ENCODE results near the gene PPP6R2.

DNA sequence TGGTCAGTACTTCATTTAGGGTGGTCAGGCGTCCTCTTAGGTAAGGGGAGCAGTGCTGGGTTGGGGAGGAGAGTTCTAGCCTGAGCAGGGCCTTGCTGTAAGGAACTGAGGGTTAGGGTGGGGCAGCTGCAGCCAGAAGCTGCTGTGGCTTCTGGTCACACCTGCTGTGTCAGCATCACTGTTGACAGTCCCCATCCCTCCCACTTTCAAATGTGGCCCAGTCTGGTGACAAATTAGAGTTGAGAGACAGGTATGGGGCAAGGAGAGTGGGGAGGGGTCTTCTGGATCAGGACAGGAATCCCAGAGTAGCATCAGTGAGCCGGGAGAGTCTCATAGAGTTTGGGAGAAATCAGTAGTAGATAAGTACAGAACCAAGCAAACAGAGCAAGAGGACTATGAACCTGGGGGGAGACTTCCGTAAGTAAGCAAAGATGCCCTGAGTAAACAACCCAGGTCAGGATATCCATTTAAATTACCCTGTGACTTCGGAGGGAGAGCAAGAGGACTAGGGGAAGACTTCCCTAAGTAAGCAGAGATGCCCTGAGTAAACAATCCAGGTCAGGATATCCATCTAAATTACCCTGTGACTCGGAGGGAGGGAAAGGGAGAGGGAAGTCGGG lies 53.7 kb downstream of the PPP6R2 start:
- TF ChIP-seq, protein P1, sequence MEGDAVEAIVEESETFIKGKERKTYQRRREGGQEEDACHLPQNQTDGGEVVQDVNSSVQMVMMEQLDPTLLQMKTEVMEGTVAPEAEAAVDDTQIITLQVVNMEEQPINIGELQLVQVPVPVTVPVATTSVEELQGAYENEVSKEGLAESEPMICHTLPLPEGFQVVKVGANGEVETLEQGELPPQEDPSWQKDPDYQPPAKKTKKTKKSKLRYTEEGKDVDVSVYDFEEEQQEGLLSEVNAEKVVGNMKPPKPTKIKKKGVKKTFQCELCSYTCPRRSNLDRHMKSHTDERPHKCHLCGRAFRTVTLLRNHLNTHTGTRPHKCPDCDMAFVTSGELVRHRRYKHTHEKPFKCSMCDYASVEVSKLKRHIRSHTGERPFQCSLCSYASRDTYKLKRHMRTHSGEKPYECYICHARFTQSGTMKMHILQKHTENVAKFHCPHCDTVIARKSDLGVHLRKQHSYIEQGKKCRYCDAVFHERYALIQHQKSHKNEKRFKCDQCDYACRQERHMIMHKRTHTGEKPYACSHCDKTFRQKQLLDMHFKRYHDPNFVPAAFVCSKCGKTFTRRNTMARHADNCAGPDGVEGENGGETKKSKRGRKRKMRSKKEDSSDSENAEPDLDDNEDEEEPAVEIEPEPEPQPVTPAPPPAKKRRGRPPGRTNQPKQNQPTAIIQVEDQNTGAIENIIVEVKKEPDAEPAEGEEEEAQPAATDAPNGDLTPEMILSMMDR (conservative IDR thresholded peaks at IDR 0.05 in 1 of 2, IDR thresholded peaks at IDR 0.05 in 1 of 2; ENCODE audit: low read depth in 1 of 2, low read length in 2 of 2) = no peak
- no peak for TF ChIP-seq EZH2 (IDR thresholded peaks at IDR 0.05; ENCODE audit: low read length, missing control alignments)
